OCI-LY7 (cell line): ENCODE results near the gene GBE1. TPM values are rescaled to one million over a fixed set of nuclear protein-coding genes. Genes with fewer than 3 reads are reported as not detected.

Experiments
- BruUV-seq: library from RNA; stranded (reverse); fragments of 400-500 nt; replicated peaks from 2 replicates; lab custom pipeline; 2021; lab: Mats Ljungman, UMichigan
- CTCF ChIA-PET: fragments of 300-600 bp; sonication (Branson Sonifier 250); formaldehyde crosslinking; loops from one replicate; lab custom pipeline; 2022; ENCODE audit warnings: antibody characterized with exemption; ENCODE audit not compliant: unreplicated experiment; lab: Charles Lee
- POLR2A ChIA-PET: fragments of 300-600 bp; sonication (Branson Sonifier 250); formaldehyde crosslinking; loops from one replicate; lab custom pipeline; 2022; ENCODE audit warnings: antibody characterized with exemption; lab: Charles Lee
- DNase-seq: peaks from one replicate; pipeline ENCODE4 v3.0.0-alpha.2; 2015; ENCODE audit warnings: low spot score
- H2AFZ ChIP-seq: fragments of 200-600 bp; sonication (generic), shearing (Covaris generic); 2 replicates; pipeline ENCODE4 v1.6.1; 2014; ENCODE audit warnings: mild to moderate bottlenecking, antibody characterized with exemption, low read length, moderate library complexity
- H3K27ac ChIP-seq: fragments of 200-600 bp; sonication (generic); 2 replicates; pipeline ENCODE4 v1.5.1; 2014; ENCODE audit warnings: mixed run types, low read depth, mild to moderate bottlenecking, moderate library complexity, low read length, inconsistent platforms; ENCODE audit not compliant: poor library complexity, severe bottlenecking
- H3K36me3 ChIP-seq: fragments of 200-600 bp; sonication (generic); 2 replicates; pipeline ENCODE4 v1.6.1; 2014; ENCODE audit warnings: mild to moderate bottlenecking, antibody characterized with exemption, low read length, moderate library complexity, mixed read lengths; ENCODE audit not compliant: insufficient read depth
- H3K4me1 ChIP-seq: fragments of 200-600 bp; sonication (generic); 2 replicates; pipeline ENCODE4 v1.5.1; 2014; ENCODE audit warnings: mild to moderate bottlenecking, low read length; ENCODE audit not compliant: insufficient read depth, poor library complexity, severe bottlenecking
- H3K4me2 ChIP-seq: fragments of 200-600 bp; sonication (generic); 2 replicates; pipeline ENCODE4 v1.6.1; 2014; ENCODE audit warnings: mild to moderate bottlenecking, low read length
- H3K4me3 ChIP-seq: fragments of 200-600 bp; sonication (generic); 2 replicates; pipeline ENCODE4 v1.5.1; 2014; ENCODE audit warnings: mild to moderate bottlenecking, low read depth, low read length; ENCODE audit not compliant: poor library complexity, severe bottlenecking
- H3K79me2 ChIP-seq: fragments of 200-600 bp; sonication (generic); 2 replicates; pipeline ENCODE4 v1.6.1; 2016; ENCODE audit warnings: low read depth, mild to moderate bottlenecking, low read length, moderate library complexity, mixed read lengths; ENCODE audit not compliant: insufficient read depth
- H3K9me2 ChIP-seq: fragments of 200-600 bp; sonication (generic); 2 replicates; pipeline ENCODE4 v1.6.1; 2016; ENCODE audit warnings: mild to moderate bottlenecking, low read length, mixed read lengths; ENCODE audit not compliant: insufficient read depth
- H3K9me3 ChIP-seq: fragments of 200-600 bp; sonication (generic); 2 replicates; pipeline ENCODE4 v1.6.1; 2014; ENCODE audit warnings: mild to moderate bottlenecking, mixed run types, low read length, mixed read lengths
- H4K20me1 ChIP-seq: fragments of 200-600 bp; sonication (generic); 2 replicates; pipeline ENCODE4 v1.6.1; 2014; ENCODE audit warnings: mild to moderate bottlenecking, antibody characterized with exemption, low read length, moderate library complexity, mixed read lengths; ENCODE audit not compliant: insufficient read depth
- EZH2phosphoT487 ChIP-seq: fragments of 200-600 bp; sonication (generic); IDR thresholded peaks from 2 replicates; pipeline ENCODE4 v1.6.1; 2018; ENCODE audit warnings: low read depth, borderline replicate concordance, mild to moderate bottlenecking, mixed run types, antibody characterized with exemption, low read length, moderate library complexity, mixed read lengths
- intact Hi-C: fragments of 100-400 bp; cut with micrococcal nuclease; formaldehyde crosslinking; loops from one replicate; pipeline ENCODE4 v1.10.0; 2022; ENCODE audit not compliant: unreplicated experiment
- total RNA-seq, 2 experiments: library from RNA; depleted of rRNA in 1 of 2; stranded (reverse); fragments of >200 nt in 1 of 2; shearing (Covaris generic) in 1 of 2; gene quantifications; 2 replicates each; pipeline ENCODE4 v1.2.3, GENCODE V29; 2014 to 2022
- TF ChIP-seq, protein P1 (sequence below): fragments of 200-600 bp; sonication (generic); conservative IDR thresholded peaks from 2 replicates; pipeline ENCODE4 v1.5.1; 2014; ENCODE audit warnings: mild to moderate bottlenecking, antibody characterized with exemption, low read length, moderate library complexity, mixed read lengths

The GBE1 gene
- total RNA-seq, 2 experiments from 2014 or later, result 10.7 to 24.4 TPM

- BruUV-seq, result no TSS peak
- TF ChIP-seq, protein P1, sequence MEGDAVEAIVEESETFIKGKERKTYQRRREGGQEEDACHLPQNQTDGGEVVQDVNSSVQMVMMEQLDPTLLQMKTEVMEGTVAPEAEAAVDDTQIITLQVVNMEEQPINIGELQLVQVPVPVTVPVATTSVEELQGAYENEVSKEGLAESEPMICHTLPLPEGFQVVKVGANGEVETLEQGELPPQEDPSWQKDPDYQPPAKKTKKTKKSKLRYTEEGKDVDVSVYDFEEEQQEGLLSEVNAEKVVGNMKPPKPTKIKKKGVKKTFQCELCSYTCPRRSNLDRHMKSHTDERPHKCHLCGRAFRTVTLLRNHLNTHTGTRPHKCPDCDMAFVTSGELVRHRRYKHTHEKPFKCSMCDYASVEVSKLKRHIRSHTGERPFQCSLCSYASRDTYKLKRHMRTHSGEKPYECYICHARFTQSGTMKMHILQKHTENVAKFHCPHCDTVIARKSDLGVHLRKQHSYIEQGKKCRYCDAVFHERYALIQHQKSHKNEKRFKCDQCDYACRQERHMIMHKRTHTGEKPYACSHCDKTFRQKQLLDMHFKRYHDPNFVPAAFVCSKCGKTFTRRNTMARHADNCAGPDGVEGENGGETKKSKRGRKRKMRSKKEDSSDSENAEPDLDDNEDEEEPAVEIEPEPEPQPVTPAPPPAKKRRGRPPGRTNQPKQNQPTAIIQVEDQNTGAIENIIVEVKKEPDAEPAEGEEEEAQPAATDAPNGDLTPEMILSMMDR, result no peak
- no peak for TF ChIP-seq EZH2phosphoT487
- H3K79me2 ChIP-seq, result no peaks in the 10 kb centered on the region
- no peaks in the 10 kb centered on the region for H3K9me2 ChIP-seq
- H2AFZ ChIP-seq, result no peak overlapping the region
- H3K36me3 ChIP-seq, result no peaks in the 10 kb centered on the region
- DNase-seq, result no peak
- H3K4me3 ChIP-seq, result no peak overlapping the region
- intact Hi-C loops, result no loop called here
- CTCF ChIA-PET, result no interaction called here
- peaks cover 3% of the 10 kb centered on the region; the same call in 1 of the 2 replicates for H4K20me1 ChIP-seq
- no peaks in the 10 kb centered on the region for H3K4me1 ChIP-seq
- POLR2A ChIA-PET, result interaction anchor here (0.7 kb wide), 1 partner anchor 576 kb away, joined by 3 read pairs; no protein-coding TSS in a partner anchor
- no peaks in the 10 kb centered on the region for H3K9me3 ChIP-seq
- H3K27ac ChIP-seq, result no peak overlapping the region
- H3K4me2 ChIP-seq, result no peak overlapping the region
Observed at GRCh38 chr3:81513591-81513990, 247.9 kb downstream of the GBE1 start.

DNA sequence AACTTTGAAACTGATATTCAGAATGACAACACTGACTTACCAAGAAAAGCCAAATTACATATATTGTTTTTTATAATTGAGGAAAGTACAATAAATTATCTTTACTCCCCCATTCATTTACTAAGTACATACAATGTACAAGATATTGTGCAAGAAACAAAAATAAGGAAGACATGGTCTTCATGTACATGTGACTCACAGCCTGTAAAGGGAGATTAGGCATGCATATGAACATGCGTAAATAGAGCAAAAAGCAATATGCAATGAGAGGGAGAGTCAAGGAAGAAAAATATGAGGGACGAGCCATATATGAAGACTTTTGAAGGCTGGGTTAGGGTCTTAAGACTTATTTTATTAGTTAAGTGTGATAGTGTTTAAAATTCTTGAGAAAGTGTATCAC is 258.4 kb downstream of the GBE1 start:
- TF ChIP-seq EZH2phosphoT487, result no peak
- TF ChIP-seq, protein P1, result no peak
- no TSS peak for BruUV-seq

GRCh38 chr3:81502236-81502635 is 259.2 kb downstream of the GBE1 start:
- DNase-seq, result no peak
- ChIA-PET CTCF (no interaction called here), POLR2A (no interaction called here)
- TF ChIP-seq, protein P1, result no peak
- no peak for TF ChIP-seq EZH2phosphoT487
- BruUV-seq, result no TSS peak
- intact Hi-C loops, result no loop called here
- Histone ChIP-seq H4K20me1 (no peaks in the 10 kb centered on the region), H3K36me3 (no peaks in the 10 kb centered on the region), H3K9me3 (no peaks in the 10 kb centered on the region), H3K4me2 (no peak overlapping the region), H3K79me2 (no peaks in the 10 kb centered on the region), H3K9me2 (no peaks in the 10 kb centered on the region), H3K4me1 (no peaks in the 10 kb centered on the region), H3K4me3 (no peak overlapping the region), H3K27ac (no peak overlapping the region), H2AFZ (no peak overlapping the region)

More for the DNA sequence above, 258.4 kb downstream of the GBE1 start:
- ChIA-PET CTCF (no interaction called here), POLR2A (no interaction called here)
- Histone ChIP-seq H3K79me2 (no peaks in the 10 kb centered on the region), H3K4me2 (no peak overlapping the region), H3K9me3 (no peaks in the 10 kb centered on the region), H4K20me1 (no peaks in the 10 kb centered on the region), H3K36me3 (no peaks in the 10 kb centered on the region), H3K9me2 (no peaks in the 10 kb centered on the region), H3K4me3 (no peak overlapping the region), H3K27ac (no peak overlapping the region), H3K4me1 (no peaks in the 10 kb centered on the region), H2AFZ (no peak overlapping the region)
- DNase-seq, result no peak
- intact Hi-C loops, result no loop called here
